Cardiac muscle cell (in vitro differentiated cells and primary cell): ENCODE measurements around the gene ORM1. TPM values are rescaled to one million over a fixed set of nuclear protein-coding genes. Genes with fewer than 3 reads are reported as not detected.

Source experiments
- DNase-seq, 2 donors: peaks; one replicate each; pipeline versions ENCODE4 v3.0.0 to v3.0.0-alpha.2; 2010 to 2017; ENCODE audit warnings: low read depth in 1 of 2, low spot score in 1 of 2
- H3K27ac ChIP-seq: fragments of 200-600 bp; sonication (generic); 2 replicates; pipeline ENCODE4 v1.5.1; 2016
- H3K27me3 ChIP-seq: fragments of 200-600 bp; sonication (generic); 2 replicates; pipeline ENCODE4 v1.6.0; 2016; ENCODE audit warnings: control low read depth
- H3K36me3 ChIP-seq: fragments of 200-600 bp; sonication (generic); 2 replicates; pipeline ENCODE4 v1.5.1; 2016; ENCODE audit warnings: control low read depth
- H3K4me1 ChIP-seq: fragments of 200-600 bp; sonication (generic); 2 replicates; pipeline ENCODE4 v1.8.1; 2017; ENCODE audit warnings: low read depth, mild to moderate bottlenecking, mixed run types
- H3K4me3 ChIP-seq: fragments of 200-600 bp; sonication (generic); 2 replicates; pipeline ENCODE4 v1.5.1; 2016; ENCODE audit warnings: mild to moderate bottlenecking
- H3K9me3 ChIP-seq: fragments of 200-600 bp; sonication (generic); 2 replicates; pipeline ENCODE4 v1.5.1; 2017; ENCODE audit warnings: low read depth, mild to moderate bottlenecking, control low read depth
- CTCF ChIP-seq: IDR thresholded peaks from 2 replicates; pipeline ENCODE4 v1.5.1; 2012; ENCODE audit warnings: low read depth, mild to moderate bottlenecking, low read length
- polyA plus RNA-seq: library from polyadenylated mRNA; unstranded; fragments of >200 nt; fragmentation: Nextera tagmentation; extraction: Ambion mirVana; gene quantifications from 2 replicates; pipeline ENCODE4 v1.2.1, GENCODE V29; 2016
- total RNA-seq: library from RNA; depleted of rRNA; stranded (reverse); fragments of >200 nt; gene quantifications from 2 replicates; pipeline ENCODE4 v1.2.3, GENCODE V29; 2016

Gene ORM1
- total and polyA plus RNA-seq, 2 experiments from 2014 or later, result 0.75 TPM; not detected in 1

- Histone ChIP-seq H3K36me3 (peaks cover 53% of the 10 kb centered on the region), H3K4me1 (no peaks in the 10 kb centered on the region), H3K27ac (no peak overlapping the region), H3K4me3 (no peak overlapping the region), H3K9me3 (no peaks in the 10 kb centered on the region), H3K27me3 (no peaks in the 10 kb centered on the region)
- no peak for TF ChIP-seq CTCF
- DNase-seq, result no peak
These were observed 35.0 kb downstream of the ORM1 start for GRCh38 chr9:114357911-114358328.

GRCh38 chr9:114359801-114360200, 36.9 kb downstream of the ORM1 start:
- no peaks in the 10 kb centered on the region for H3K4me1 ChIP-seq
- no peak overlapping the region for H3K27ac ChIP-seq
- no peaks in the 10 kb centered on the region for H3K9me3 ChIP-seq
- TF ChIP-seq CTCF, result no peak
- no peak for DNase-seq
- H3K27me3 ChIP-seq, result no peaks in the 10 kb centered on the region
- H3K36me3 ChIP-seq, result peaks cover 54% of the 10 kb centered on the region
- no peak overlapping the region for H3K4me3 ChIP-seq

DNA sequence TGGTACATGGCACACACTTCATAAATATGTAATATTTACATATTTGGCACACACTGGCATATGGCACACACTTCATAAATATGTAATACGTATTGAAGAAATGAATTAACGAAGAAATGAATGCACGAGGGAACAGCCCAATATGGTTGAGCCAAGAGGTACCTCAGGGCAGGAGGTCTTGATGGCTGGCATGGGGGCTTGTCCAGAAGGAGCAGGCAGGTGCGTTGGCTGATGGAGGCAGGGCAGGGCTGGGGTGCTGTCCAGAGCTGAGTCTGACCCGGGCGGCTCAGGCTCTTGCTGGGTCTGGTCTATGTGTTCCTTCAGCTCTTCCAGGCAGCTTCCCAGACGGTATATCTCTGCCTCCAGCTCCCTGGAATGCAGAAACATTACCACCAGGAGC, 38.6 kb downstream of the ORM1 start:
- TF ChIP-seq CTCF, result no peak

DNA sequence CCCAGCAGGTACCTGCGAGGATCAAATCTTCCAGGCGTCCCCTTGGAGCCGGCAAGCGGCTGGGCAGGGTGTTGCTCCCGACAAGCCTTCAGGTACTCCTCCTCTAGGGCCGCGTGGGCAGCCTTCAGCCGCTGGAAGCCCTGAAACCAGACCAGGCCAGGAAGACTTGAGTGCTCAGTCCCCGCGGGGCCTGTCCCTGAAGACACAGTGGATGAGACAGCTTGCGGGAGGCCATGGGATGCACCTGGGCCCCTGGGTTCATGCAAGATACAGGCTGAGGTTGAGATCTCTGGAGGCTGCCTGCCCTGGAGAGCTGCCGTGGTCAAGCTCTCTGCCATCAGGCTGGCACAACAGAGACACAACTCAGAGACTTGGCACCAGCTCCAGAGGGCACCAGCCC, 39.5 kb downstream of the ORM1 start:
- no peak for TF ChIP-seq CTCF
- DNase-seq, result no peak
- H3K36me3 ChIP-seq, result peaks cover 44% of the 10 kb centered on the region
- no peak overlapping the region for H3K27ac ChIP-seq
- no peaks in the 10 kb centered on the region for H3K9me3 ChIP-seq
- H3K27me3 ChIP-seq, result no peaks in the 10 kb centered on the region
- H3K4me3 ChIP-seq, result no peak overlapping the region
- H3K4me1 ChIP-seq, result no peaks in the 10 kb centered on the region

More for the DNA sequence above, 38.6 kb downstream of the ORM1 start:
- no peaks in the 10 kb centered on the region for H3K4me1 ChIP-seq
- H3K27me3 ChIP-seq, result no peaks in the 10 kb centered on the region
- no peaks in the 10 kb centered on the region for H3K9me3 ChIP-seq
- no peak for DNase-seq
- H3K4me3 ChIP-seq, result no peak overlapping the region
- H3K36me3 ChIP-seq, result peaks cover 50% of the 10 kb centered on the region
- H3K27ac ChIP-seq, result no peak overlapping the region

DNA sequence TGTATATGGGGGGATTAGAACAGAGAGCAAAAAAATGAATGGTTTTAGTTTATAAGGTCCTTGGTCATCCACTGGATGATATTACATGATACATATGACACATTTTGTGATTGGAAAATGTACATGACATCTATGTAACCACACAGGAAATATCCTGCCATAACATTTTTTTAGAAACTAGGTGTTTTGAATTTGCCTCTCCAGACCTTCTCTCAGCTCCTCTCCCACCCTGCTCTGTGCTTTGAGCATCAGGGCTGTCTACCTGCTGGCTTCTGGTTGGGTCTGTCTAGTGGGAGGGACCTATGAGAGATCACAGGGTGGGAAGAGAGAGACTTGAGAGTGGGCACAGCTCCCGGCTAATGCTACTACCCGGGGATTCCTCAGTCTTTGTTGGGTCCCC, 40.5 kb downstream of the ORM1 start:
- no peak overlapping the region for H3K27ac ChIP-seq
- no peaks in the 10 kb centered on the region for H3K9me3 ChIP-seq
- no peak for TF ChIP-seq CTCF
- H3K4me3 ChIP-seq, result no peak overlapping the region
- peaks cover 39% of the 10 kb centered on the region for H3K36me3 ChIP-seq
- DNase-seq, result no peak
- H3K27me3 ChIP-seq, result no peaks in the 10 kb centered on the region
- no peaks in the 10 kb centered on the region for H3K4me1 ChIP-seq
